ENCODE results near the gene TEN1. TPM values are rescaled to one million over a fixed set of nuclear protein-coding genes. Genes with fewer than 3 reads are reported as not detected.
A peak's percentile ranks its signal among the peaks of the same experiment; 100 is the strongest.

Gene TEN1
- total RNA-seq, 1 experiment from 2014 or later = 19.3 TPM

- H3K9ac ChIP-seq (ENCODE audit: extremely low read depth, insufficient read length, low read length) = no peak overlapping the region
- WGBS (ENCODE audit: extremely low coverage, insufficient read length, low lambda C conversion rate) = no CpG with 5 or more reads among the region's 19 CpGs
- no peaks in the 10 kb centered on the region for H3K79me2 ChIP-seq (ENCODE audit: insufficient read depth, low read length)
- peaks cover 3 to 9% of the 10 kb centered on the region in 2 experiments for H3K4me1 Mint-ChIP-seq
- H3K9me3 Mint-ChIP-seq = peaks cover 0 to 2% of the 10 kb centered on the region in 2 experiments; a peak in 2 of 5 replicates
- H2BK15ac ChIP-seq (ENCODE audit: low read depth, low read length) = no peak overlapping the region
- no peak overlapping the region for H2AFZ ChIP-seq (ENCODE audit: low read length)
- H3K27ac Mint-ChIP-seq = peak overlapping the region in 1 of 3 experiments; percentile 44; a peak in 1 of 7 replicates
- H3K4ac ChIP-seq (ENCODE audit: low read depth, low read length) = no peak overlapping the region
- H3K79me1 ChIP-seq (ENCODE audit: insufficient read depth, low read depth, low read length, poor library complexity, severe bottlenecking) = no peaks in the 10 kb centered on the region
- H3K23ac ChIP-seq (ENCODE audit: insufficient read length, low read depth, low read length) = no peak overlapping the region
- H3K23me2 ChIP-seq (ENCODE audit: insufficient read length, low read depth, low read length, poor library complexity, severe bottlenecking) = no peaks in the 10 kb centered on the region
- peak; percentile 97 for DNase-seq
- no peak overlapping the region for H3K4me2 ChIP-seq (ENCODE audit: insufficient read depth, insufficient read length, low read length)
- no peak overlapping the region for H3K27ac ChIP-seq (ENCODE audit: insufficient read length, low read depth, low read length)
- H3T11ph ChIP-seq (ENCODE audit: low read length) = no peak overlapping the region
- H3K56ac ChIP-seq (ENCODE audit: insufficient read length, low read depth, low read length) = no peak overlapping the region
- no peak overlapping the region for H2BK12ac ChIP-seq (ENCODE audit: insufficient read length, low read depth, low read length)
- H2BK5ac ChIP-seq (ENCODE audit: insufficient read length, low read length) = no peak overlapping the region
- H2BK120ac ChIP-seq (ENCODE audit: low read depth, low read length, poor library complexity, severe bottlenecking) = no peak overlapping the region
- H4K20me1 ChIP-seq (ENCODE audit: control insufficient read depth, insufficient read depth, insufficient read length) = no peaks in the 10 kb centered on the region
- H3K4me1 ChIP-seq (ENCODE audit: insufficient read depth, low read length) = no peaks in the 10 kb centered on the region
- no peaks in the 10 kb centered on the region for H3K27me3 ChIP-seq (ENCODE audit: insufficient read depth, low read length)
- no peak overlapping the region for H4K8ac ChIP-seq (replicated peaks; ENCODE audit: insufficient read length, low read depth, low read length)
- TF ChIP-seq CTCF (conservative IDR thresholded peaks at IDR 0.05) = peak; percentile 99
- peaks cover 7% of the 10 kb centered on the region for H3K27me3 Mint-ChIP-seq (ENCODE audit: low read depth)
- H4K91ac ChIP-seq (ENCODE audit: insufficient read length, low read depth, low read length) = no peak overlapping the region
- H3K4me3 Mint-ChIP-seq = no peak overlapping the region
- no peak overlapping the region for H2BK20ac ChIP-seq (ENCODE audit: low read depth, low read length, poor library complexity, severe bottlenecking)
- no peaks in the 10 kb centered on the region for H3K9me3 ChIP-seq (ENCODE audit: control insufficient read depth, low read depth, low read length)
- no peak overlapping the region for H3K14ac ChIP-seq (ENCODE audit: insufficient read depth, low read length)
- no peak overlapping the region for H4K5ac ChIP-seq (ENCODE audit: insufficient read length, low read depth, low read length)
- no peak overlapping the region for H3K18ac ChIP-seq (ENCODE audit: insufficient read length, low read depth, low read length)
- peaks cover 0 to 2% (median 0%) of the 10 kb centered on the region in 3 experiments; a peak in 1 of 7 replicates for H3K36me3 Mint-ChIP-seq (ENCODE audit: insufficient read depth in 1 of 3, low read depth in 3 of 3)
- H2AK5ac ChIP-seq (ENCODE audit: insufficient read length, low read length) = no peak overlapping the region
Measured at GRCh38 chr17:76014100-76014924, 35.3 kb downstream of the TEN1 start.

Data from H9 (cell line).